ENCODE data around the gene SGMS2.

SGMS2 gene

GRCh38 chr4:107845681-107846080 lies 20.9 kb downstream of the SGMS2 start:
- Mint-ChIP-seq H3K9me3 (peaks cover 3% of the 10 kb centered on the region), H3K27ac (no peak overlapping the region), H3K4me1 (no peaks in the 10 kb centered on the region), H3K4me3 (no peak overlapping the region), H3K27me3 (peaks cover 10% of the 10 kb centered on the region), H3K36me3 (no peaks in the 10 kb centered on the region)
- no peak for ATAC-seq

GRCh38 chr4:107850438-107850837 lies 25.7 kb downstream of the SGMS2 start:
- Mint-ChIP-seq H3K4me1 (no peaks in the 10 kb centered on the region), H3K9me3 (peaks cover 3% of the 10 kb centered on the region), H3K27me3 (no peaks in the 10 kb centered on the region), H3K27ac (no peak overlapping the region), H3K4me3 (no peak overlapping the region), H3K36me3 (no peaks in the 10 kb centered on the region)
- ATAC-seq, result no peak

- no peak for ATAC-seq
- Mint-ChIP-seq H3K9me3 (no peaks in the 10 kb centered on the region), H3K27ac (no peak overlapping the region), H3K27me3 (peaks cover 19% of the 10 kb centered on the region), H3K4me1 (no peaks in the 10 kb centered on the region), H3K4me3 (no peak overlapping the region), H3K36me3 (no peaks in the 10 kb centered on the region)
These were observed 29.0 kb downstream of the SGMS2 start for GRCh38 chr4:107853444-107854355.

- peaks cover 23% of the 10 kb centered on the region for H3K27me3 Mint-ChIP-seq
- no peaks in the 10 kb centered on the region for H3K4me1 Mint-ChIP-seq
- no peak for ATAC-seq
- no peak overlapping the region for H3K4me3 Mint-ChIP-seq
- no peak overlapping the region for H3K27ac Mint-ChIP-seq
- no peaks in the 10 kb centered on the region for H3K9me3 Mint-ChIP-seq
- no peaks in the 10 kb centered on the region for H3K36me3 Mint-ChIP-seq
These were observed 29.8 kb downstream of the SGMS2 start for GRCh38 chr4:107854356-107855022.

- H3K4me3 Mint-ChIP-seq, result no peak overlapping the region
- H3K27ac Mint-ChIP-seq, result no peak overlapping the region
- ATAC-seq, result no peak
- H3K4me1 Mint-ChIP-seq, result no peaks in the 10 kb centered on the region
- H3K36me3 Mint-ChIP-seq, result no peaks in the 10 kb centered on the region
- H3K27me3 Mint-ChIP-seq, result peaks cover 31% of the 10 kb centered on the region
- H3K9me3 Mint-ChIP-seq, result no peaks in the 10 kb centered on the region
These were observed 31.0 kb downstream of the SGMS2 start for GRCh38 chr4:107855723-107856122.

DNA sequence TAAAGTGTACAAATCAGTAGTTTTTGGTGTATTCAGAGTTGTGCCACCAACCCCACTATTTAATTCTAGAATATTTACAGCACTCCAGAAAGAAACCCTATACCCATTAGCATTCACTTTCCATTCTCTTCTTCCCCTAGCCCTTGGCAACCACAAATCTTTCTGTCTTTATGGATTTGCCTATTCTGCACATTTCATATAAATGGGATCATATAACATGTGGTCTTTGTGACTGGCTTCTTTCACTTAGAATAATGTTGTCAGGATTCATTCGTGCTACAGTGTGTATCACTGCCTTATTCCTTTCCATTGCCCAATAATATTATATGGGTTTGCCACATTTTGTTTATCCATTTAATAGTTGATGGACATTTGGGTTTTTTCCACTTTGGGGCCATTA lies 32.2 kb downstream of the SGMS2 start:
- Mint-ChIP-seq H3K4me1 (no peaks in the 10 kb centered on the region), H3K4me3 (no peak overlapping the region), H3K9me3 (no peaks in the 10 kb centered on the region), H3K27ac (no peak overlapping the region), H3K27me3 (peaks cover 31% of the 10 kb centered on the region), H3K36me3 (no peaks in the 10 kb centered on the region)
- no peak for ATAC-seq

DNA sequence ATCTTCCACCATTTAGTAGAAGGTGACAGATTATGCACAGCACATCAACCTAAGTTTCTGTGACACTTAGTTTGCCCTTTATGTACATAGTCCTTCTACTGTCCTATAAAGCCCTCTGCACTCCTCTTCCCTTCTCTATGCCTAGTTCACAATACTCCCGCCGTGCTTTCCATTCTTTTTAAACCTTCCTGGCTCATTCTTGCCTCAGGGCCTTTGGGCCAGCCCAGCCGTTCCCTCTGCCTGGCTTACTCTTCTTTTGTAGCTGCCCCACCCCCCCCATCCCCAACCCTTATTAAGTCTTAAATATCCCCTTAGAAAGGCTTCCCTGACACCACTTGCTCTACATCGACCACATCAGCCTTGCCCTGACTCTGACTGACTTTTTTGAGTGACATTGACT lies 33.0 kb downstream of the SGMS2 start:
- ATAC-seq, result no peak
- peaks cover 31% of the 10 kb centered on the region for H3K27me3 Mint-ChIP-seq

GRCh38 chr4:107858158-107858742 lies 33.5 kb downstream of the SGMS2 start:
- Mint-ChIP-seq H3K9me3 (no peaks in the 10 kb centered on the region), H3K27me3 (peaks cover 31% of the 10 kb centered on the region), H3K4me3 (no peak overlapping the region), H3K4me1 (no peaks in the 10 kb centered on the region), H3K36me3 (no peaks in the 10 kb centered on the region), H3K27ac (no peak overlapping the region)
- no peak for ATAC-seq

More for the DNA sequence above, 33.0 kb downstream of the SGMS2 start:
- H3K4me1 Mint-ChIP-seq, result no peaks in the 10 kb centered on the region
- H3K9me3 Mint-ChIP-seq, result no peaks in the 10 kb centered on the region
- H3K4me3 Mint-ChIP-seq, result no peak overlapping the region
- H3K27ac Mint-ChIP-seq, result no peak overlapping the region
- no peaks in the 10 kb centered on the region for H3K36me3 Mint-ChIP-seq

- H3K36me3 Mint-ChIP-seq, result no peaks in the 10 kb centered on the region
- H3K4me3 Mint-ChIP-seq, result no peak overlapping the region
- peak; percentile 31 for ATAC-seq
These were observed 37.9 kb downstream of the SGMS2 start for GRCh38 chr4:107862658-107863057.

GRCh38 chr4:107863416-107863815 lies 38.7 kb downstream of the SGMS2 start:
- no peaks in the 10 kb centered on the region for H3K4me1 Mint-ChIP-seq
- no peaks in the 10 kb centered on the region for H3K9me3 Mint-ChIP-seq
- H3K4me3 Mint-ChIP-seq, result no peak overlapping the region
- no peaks in the 10 kb centered on the region for H3K36me3 Mint-ChIP-seq
- ATAC-seq, result no peak
- no peak overlapping the region for H3K27ac Mint-ChIP-seq
- H3K27me3 Mint-ChIP-seq, result peaks cover 15% of the 10 kb centered on the region

More at GRCh38 chr4:107862658-107863057, 37.9 kb downstream of the SGMS2 start:
- Mint-ChIP-seq H3K9me3 (no peaks in the 10 kb centered on the region), H3K27ac (no peak overlapping the region), H3K4me1 (no peaks in the 10 kb centered on the region), H3K27me3 (peaks cover 21% of the 10 kb centered on the region)

DNA sequence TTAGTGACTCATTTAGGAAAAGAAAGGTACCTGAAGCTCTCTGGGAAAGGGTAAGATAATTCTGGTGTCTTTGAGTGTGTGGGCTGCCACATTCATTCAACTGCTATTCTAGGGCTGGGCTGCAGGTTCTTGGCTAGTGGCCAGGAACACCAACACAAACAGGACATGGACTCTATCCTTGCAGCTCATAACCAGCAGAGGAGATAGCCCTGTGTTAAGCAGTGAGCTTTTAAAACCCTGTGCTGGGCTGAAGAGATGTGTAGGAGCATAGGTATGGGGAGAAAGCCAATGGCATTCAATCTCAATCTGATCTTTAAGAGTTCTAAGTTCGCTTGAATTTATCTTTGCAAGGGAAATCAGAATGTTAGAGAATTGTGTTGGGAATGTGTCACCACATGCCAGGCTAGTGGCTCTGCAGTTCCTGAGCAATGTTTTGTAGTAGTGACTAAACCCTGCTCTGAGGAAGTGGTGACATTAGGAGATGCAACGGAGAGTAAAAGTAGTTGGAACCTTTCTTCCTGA lies 39.2 kb downstream of the SGMS2 start:
- ATAC-seq, result no peak
- H3K27ac Mint-ChIP-seq, result no peak overlapping the region
- H3K27me3 Mint-ChIP-seq, result peaks cover 12% of the 10 kb centered on the region
- H3K4me1 Mint-ChIP-seq, result no peaks in the 10 kb centered on the region
- H3K9me3 Mint-ChIP-seq, result no peaks in the 10 kb centered on the region
- H3K4me3 Mint-ChIP-seq, result no peak overlapping the region
- H3K36me3 Mint-ChIP-seq, result no peaks in the 10 kb centered on the region

DNA sequence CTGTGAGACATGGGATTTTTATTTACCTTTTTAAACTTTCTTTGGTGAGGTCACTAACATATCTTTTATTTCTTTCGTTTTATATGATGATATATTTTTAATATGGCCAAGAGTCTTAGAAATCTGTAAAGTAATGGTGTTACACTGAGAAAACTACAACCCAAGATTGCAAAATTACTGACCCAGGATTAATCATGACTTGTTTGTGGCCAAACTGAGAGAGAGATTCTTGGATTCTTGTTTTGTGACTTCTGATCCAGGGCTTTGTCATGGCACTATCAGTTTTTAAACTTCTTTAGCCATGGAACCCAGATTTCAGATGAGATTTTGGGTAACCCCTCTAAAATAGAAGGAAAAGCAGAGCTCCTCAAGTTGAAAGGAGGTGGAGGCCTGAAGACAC lies 42.0 kb downstream of the SGMS2 start:
- Mint-ChIP-seq H3K4me1 (no peaks in the 10 kb centered on the region), H3K9me3 (no peaks in the 10 kb centered on the region)

DNA sequence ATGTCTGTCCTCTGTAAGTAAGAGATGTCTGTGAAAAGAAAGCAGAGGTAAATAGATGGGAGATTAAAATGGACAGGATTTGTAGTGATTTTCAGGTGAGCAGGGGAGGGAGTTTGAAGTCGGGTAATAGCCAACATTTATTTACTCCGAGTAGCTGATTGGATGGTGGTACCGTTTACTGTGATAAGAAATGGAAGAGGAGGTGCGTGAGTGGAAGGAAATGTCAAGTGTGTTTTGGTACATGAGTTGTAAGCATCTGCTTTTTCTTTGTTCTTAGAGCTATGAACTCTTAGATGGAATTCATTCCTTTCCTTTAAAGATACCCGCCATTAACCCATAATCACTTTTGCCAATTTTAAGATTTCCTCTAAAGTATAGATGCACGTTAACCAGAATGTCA lies 45.5 kb downstream of the SGMS2 start:
- Mint-ChIP-seq H3K27me3 (peaks cover 5% of the 10 kb centered on the region), H3K27ac (no peak overlapping the region), H3K36me3 (no peaks in the 10 kb centered on the region), H3K4me3 (no peak overlapping the region), H3K4me1 (no peaks in the 10 kb centered on the region), H3K9me3 (peaks cover 2% of the 10 kb centered on the region)
- no peak for ATAC-seq

More for the DNA sequence above, 42.0 kb downstream of the SGMS2 start:
- Mint-ChIP-seq H3K4me3 (no peak overlapping the region), H3K27me3 (no peaks in the 10 kb centered on the region), H3K36me3 (no peaks in the 10 kb centered on the region), H3K27ac (no peak overlapping the region)
- ATAC-seq, result no peak

DNA sequence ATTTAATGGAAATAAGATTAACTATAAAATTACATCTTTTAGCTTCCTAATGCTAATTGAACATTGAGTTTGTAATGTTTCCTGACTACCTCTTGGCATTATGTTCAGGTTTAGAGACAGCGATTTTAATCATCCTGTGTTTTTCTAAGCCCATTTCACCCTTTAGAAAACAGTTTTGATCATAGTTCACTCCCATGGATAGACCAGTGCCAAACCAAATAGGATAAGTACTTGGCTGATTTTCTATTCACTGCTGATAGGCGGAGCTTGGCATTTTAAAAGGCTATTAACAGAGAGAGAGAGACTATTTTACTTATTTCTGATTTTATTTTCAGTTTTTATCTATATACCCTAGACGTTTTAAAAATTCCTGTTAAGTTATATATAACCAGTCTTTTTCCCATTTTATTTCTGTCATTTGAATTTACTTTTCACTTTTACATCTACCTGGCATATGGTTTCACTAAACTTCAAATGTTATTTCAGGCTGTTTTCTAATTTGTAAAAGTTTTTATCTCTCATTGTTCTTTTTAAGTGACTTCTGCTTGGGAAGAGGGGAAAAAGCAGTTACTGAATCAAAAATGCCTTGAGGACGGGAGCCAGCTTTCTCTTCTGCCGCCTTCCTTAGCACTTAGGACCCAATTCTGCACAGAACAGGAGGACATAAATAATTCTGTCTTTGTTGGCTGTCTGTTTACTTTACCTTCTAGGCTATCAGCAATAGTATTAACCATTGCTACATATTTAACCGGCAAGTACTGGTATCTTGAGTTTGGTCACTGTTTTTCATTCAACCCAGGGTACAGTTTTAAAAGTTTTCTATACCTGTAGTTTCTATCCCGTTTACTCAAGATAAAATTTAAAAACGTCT lies 46.4 kb downstream of the SGMS2 start:
- no peak overlapping the region for H3K27ac Mint-ChIP-seq
- H3K27me3 Mint-ChIP-seq, result peaks cover 11% of the 10 kb centered on the region
- peaks cover 3% of the 10 kb centered on the region for H3K9me3 Mint-ChIP-seq
- H3K4me3 Mint-ChIP-seq, result no peak overlapping the region
- H3K36me3 Mint-ChIP-seq, result no peaks in the 10 kb centered on the region
- no peak for ATAC-seq
- no peaks in the 10 kb centered on the region for H3K4me1 Mint-ChIP-seq

DNA sequence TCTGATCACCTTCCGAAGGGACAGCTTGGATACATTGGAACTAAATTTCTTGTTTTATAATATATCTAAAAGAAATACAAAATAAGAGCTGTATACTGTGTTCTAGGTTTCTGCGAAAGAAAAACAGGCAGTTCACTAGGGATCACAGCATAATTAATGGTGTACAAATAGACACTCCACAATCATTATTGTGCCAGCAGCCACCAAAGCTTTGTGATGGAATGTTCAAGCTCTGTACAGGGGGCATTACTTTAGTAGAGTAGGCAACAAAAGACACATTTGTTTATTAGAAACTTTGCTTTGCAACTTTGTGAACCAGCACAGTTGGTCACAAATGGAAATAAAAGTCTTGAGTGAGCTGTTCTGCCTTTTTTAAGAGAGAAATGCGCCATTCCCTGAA lies 49.3 kb downstream of the SGMS2 start:
- no peak overlapping the region for H3K27ac Mint-ChIP-seq
- peaks cover 11% of the 10 kb centered on the region for H3K27me3 Mint-ChIP-seq
- H3K9me3 Mint-ChIP-seq, result peaks cover 3% of the 10 kb centered on the region
- H3K36me3 Mint-ChIP-seq, result no peaks in the 10 kb centered on the region
- H3K4me3 Mint-ChIP-seq, result no peak overlapping the region
- no peaks in the 10 kb centered on the region for H3K4me1 Mint-ChIP-seq
- ATAC-seq, result no peak

Data from stimulated activated memory B cell treated with anti-CD40 and anti-IgM and Interleukin-4, amounts not matched to agents 10 μg/mL and 1 μg/mL and 100 μg/mL, for 72 hours (primary cell).